A549 (cell line): ENCODE measurements around the gene PHLDA1. TPM values are rescaled to one million over a fixed set of nuclear protein-coding genes. Genes with fewer than 3 reads are reported as not detected.

Source experiments
- ATAC-seq, 2 experiments: fragments of 200-7000 bp in 1 of 2; fragments of >200 bp in 1 of 2; cut with Nextera tagmentation in 1 of 2; cut with Tn5 transposase in 1 of 2; 3 replicates each; pipeline versions ENCODE4 v1.8.0 to v1.9.1; 2018 to 2020; ENCODE audit warnings: mild to moderate bottlenecking in 1 of 2, moderate library complexity in 1 of 2
- CTCF ChIA-PET: fragments of 300-600 bp; sonication (Branson Sonifier 250); formaldehyde crosslinking; extraction: SDS; loops from one replicate; lab custom pipeline; 2021; ENCODE audit warnings: antibody characterized with exemption, inconsistent platforms; lab: Yijun Ruan, JAX
- POLR2A ChIA-PET: fragments of 350-600 bp; formaldehyde crosslinking; extraction: SDS; loops from one replicate; lab custom pipeline; 2021; ENCODE audit warnings: antibody characterized with exemption, inconsistent platforms; lab: Yijun Ruan, JAX
- DNase-seq, 2 experiments: peaks; one replicate each; pipeline versions ENCODE4 v3.0.0 to v3.0.0-alpha.2; 2011 to 2016; ENCODE audit warnings: low read depth in 1 of 2, low spot score in 1 of 2
- FAIRE-seq: peaks from 2 replicates; lab custom pipeline; 2011; peaks lifted over from hg19 to GRCh38; lab: Jason Lieb, UNC
- H3K27ac ChIP-seq, 2 experiments: fragments of >200 bp; sonication (Bioruptor Twin); formaldehyde crosslinking; 3 replicates each; pipeline ENCODE4 v1.5.1; 2016 to 2017
- H3K4me1 ChIP-seq: fragments of >200 bp; sonication (Bioruptor Twin); formaldehyde crosslinking; 3 replicates; pipeline ENCODE4 v1.6.1; 2016
- H3K4me2 ChIP-seq: fragments of >200 bp; sonication (Bioruptor Twin); formaldehyde crosslinking; 3 replicates; pipeline ENCODE4 v1.6.1; 2016
- H3K4me3 ChIP-seq: fragments of >200 bp; sonication (Bioruptor Twin); formaldehyde crosslinking; 3 replicates; pipeline ENCODE4 v1.5.1; 2016
- H3K9me3 ChIP-seq: fragments of >200 bp; sonication (Bioruptor Twin); formaldehyde crosslinking; 3 replicates; pipeline ENCODE4 v1.6.1; 2016
- CEBPB ChIP-seq, 2 experiments: fragments of >200 bp in 1 of 2; sonication (Bioruptor Twin) in 1 of 2; formaldehyde crosslinking in 1 of 2; IDR thresholded peaks; 2 replicates each; pipeline ENCODE4 v1.6.1; 2012 to 2016
- EHMT2 ChIP-seq: fragments of 200-600 bp; sonication (generic); IDR thresholded peaks from 2 replicates; pipeline ENCODE4 v1.6.1; 2016; ENCODE audit warnings: antibody characterized with exemption, low read depth, mild to moderate bottlenecking, moderate library complexity
- EP300 ChIP-seq, 2 experiments: fragments of >200 bp; sonication (Bioruptor Twin); formaldehyde crosslinking; IDR thresholded peaks; 2 replicates in 1 of 2; 3 replicates in 1 of 2; pipeline ENCODE4 v1.6.1; 2016 to 2017
- FOSB ChIP-seq: fragments of 250-450 bp; sonication (Bioruptor Pico); IDR thresholded peaks from 2 replicates; pipeline ENCODE4 v1.5.0; 2020; ENCODE audit warnings: mild to moderate bottlenecking, moderate library complexity
- FOSL2 ChIP-seq, 2 experiments: fragments of 450-650 bp in 1 of 2; fragments of >200 bp in 1 of 2; sonication (Bioruptor Twin) in 1 of 2; formaldehyde crosslinking; IDR thresholded peaks; 2 replicates each; pipeline versions ENCODE4 v1.5.0 to v1.6.1; 2016 to 2020; ENCODE audit warnings: mild to moderate bottlenecking in 1 of 2, moderate library complexity in 1 of 2
- HOXA7 ChIP-seq: fragments of 250-450 bp; sonication (Bioruptor Pico); IDR thresholded peaks from 2 replicates; pipeline ENCODE4 v1.5.0; 2020; ENCODE audit warnings: mild to moderate bottlenecking, moderate library complexity
- HOXB13 ChIP-seq: fragments of 250-450 bp; sonication (Bioruptor Pico); IDR thresholded peaks from 2 replicates; pipeline ENCODE4 v1.5.0; 2020; ENCODE audit warnings: low read depth, mild to moderate bottlenecking, moderate library complexity
- NPAS2 ChIP-seq: fragments of 250-450 bp; sonication (Bioruptor Pico); IDR thresholded peaks from 2 replicates; pipeline ENCODE4 v1.8.0; 2022; ENCODE audit warnings: mild to moderate bottlenecking, moderate library complexity, borderline replicate concordance
- POLR2AphosphoS2 ChIP-seq: conservative IDR thresholded peaks from 2 replicates; pipeline ENCODE4 v1.6.1; 2012; ENCODE audit warnings: low read length, improper control_type of control experiment, inconsistent platforms
- RAD21 ChIP-seq, 2 experiments: fragments of >200 bp in 1 of 2; sonication (Bioruptor Twin) in 1 of 2; formaldehyde crosslinking in 1 of 2; IDR thresholded peaks in 1 of 2; conservative IDR thresholded peaks in 1 of 2; 2 replicates in 1 of 2; 3 replicates in 1 of 2; pipeline ENCODE4 v1.6.1; 2012 to 2018; ENCODE audit warnings: inconsistent platforms in 1 of 2
- RARB ChIP-seq: fragments of 250-450 bp; sonication (Bioruptor Pico); IDR thresholded peaks from 2 replicates; pipeline ENCODE4 v1.8.0; 2021; ENCODE audit warnings: mild to moderate bottlenecking, moderate library complexity
- RNF2 ChIP-seq: fragments of 200-600 bp; sonication (generic); IDR thresholded peaks from 2 replicates; pipeline ENCODE4 v1.6.1; 2016; ENCODE audit warnings: low read depth, mild to moderate bottlenecking, antibody characterized with exemption, moderate library complexity, borderline replicate concordance
- ZSCAN20 ChIP-seq: fragments of 250-450 bp; sonication (Bioruptor Pico); IDR thresholded peaks from 2 replicates; pipeline ENCODE4 v1.8.0; 2022; ENCODE audit warnings: mild to moderate bottlenecking, moderate library complexity
- WGBS: methylation state at CpG from one replicate; pipeline ENCODE4 v1.1.6; 2017; ENCODE audit errors: missing lambda C conversion rate; 5-methylcytosine and 5-hydroxymethylcytosine counted together
- polyA plus RNA-seq, 4 experiments: library from polyadenylated mRNA; depleted of rRNA in 3 of 4; stranded (reverse); fragments of >200 nt; fragmentation: RNase III in 1 of 4; extraction: RNeasy Plus Mini Kit Qiagen cat#74134 plus additional on column Dnase treatment in 1 of 4; gene quantifications; 2 replicates in 3 of 4; 3 replicates in 1 of 4; pipeline ENCODE4 v1.2.3, GENCODE V29; 2011 to 2017
- TF ChIP-seq, protein P1 (sequence below): fragments of 450-650 bp; IDR thresholded peaks from 2 replicates; pipeline ENCODE4 v1.6.1; 2014; ENCODE audit warnings: antibody characterized with exemption
- TF ChIP-seq, protein P2 (sequence below): fragments of >200 bp; sonication (Bioruptor Twin); formaldehyde crosslinking; IDR thresholded peaks from 3 replicates; pipeline ENCODE4 v1.6.1; 2016

PHLDA1 gene
- polyA plus RNA-seq, 2 of the 4 experiments (the other 2 are of a cell fraction) = 43.1 to 71.6 TPM

DNA sequence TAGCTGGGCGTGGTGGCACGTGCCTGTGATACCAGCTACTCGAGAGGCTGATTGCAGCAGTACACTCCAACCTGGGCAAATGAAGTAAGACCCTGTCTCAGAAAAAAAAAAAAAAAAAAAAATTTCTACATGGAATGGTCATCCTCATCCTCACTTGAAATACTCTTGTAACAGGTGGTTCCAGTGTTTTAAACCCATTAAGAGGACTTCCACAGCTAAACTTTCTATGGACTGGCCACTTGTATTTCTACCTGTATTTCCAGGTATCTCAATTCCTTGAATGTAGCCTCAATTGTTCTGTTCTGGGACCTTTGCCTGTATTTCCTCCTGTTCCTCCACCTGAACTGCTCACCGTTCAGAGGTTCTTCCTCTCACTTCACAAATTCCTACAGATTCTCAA lies 11.8 kb upstream of the PHLDA1 start:
- POLR2A ChIA-PET = interaction anchor here (1.1 kb wide), 1 partner anchor 10 kb away, joined by 3 read pairs; no protein-coding TSS in a partner anchor

DNA sequence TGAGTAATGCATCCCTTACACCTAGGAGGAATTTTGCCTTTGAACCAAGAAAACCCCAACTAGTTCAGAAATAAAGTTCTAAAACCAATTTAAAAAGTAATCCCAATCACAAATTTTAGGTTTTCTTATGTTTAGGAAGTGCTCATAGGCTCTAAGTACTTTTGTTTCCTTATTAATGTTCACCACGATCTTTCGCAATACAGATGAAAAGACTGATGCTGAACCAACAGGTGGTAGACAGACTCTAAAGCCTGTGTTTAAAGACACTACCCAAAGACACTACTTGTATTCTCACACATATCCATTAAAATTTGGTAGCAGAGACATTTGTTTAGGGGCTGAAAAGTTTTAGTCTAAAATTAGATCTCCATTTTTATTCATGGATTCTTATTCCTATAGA lies 10.6 kb upstream of the PHLDA1 start:
- ATAC-seq = no peak
- Histone ChIP-seq H3K4me3 (no peak overlapping the region), H3K9me3 (no peaks in the 10 kb centered on the region), H3K4me2 (no peak overlapping the region), H3K4me1 (peaks cover 31% of the 10 kb centered on the region), H3K27ac (no peak overlapping the region)
- TF ChIP-seq CEBPB (IDR thresholded peaks at IDR 0.05) = peak; percentile 39 to 75; a peak in 3 of 4 replicates
- TF ChIP-seq EP300 (IDR thresholded peaks at IDR 0.05) = no peak
- TF ChIP-seq RAD21 (conservative IDR thresholded peaks at IDR 0.05 in 1 of 2, IDR thresholded peaks at IDR 0.05 in 1 of 2) = no peak
- no peak for TF ChIP-seq NPAS2
- no peak for TF ChIP-seq FOSL2 (IDR thresholded peaks at IDR 0.05)
- no peak for TF ChIP-seq FOSL2 (CRISPR knock-in tag; IDR thresholded peaks at IDR 0.05)
- TF ChIP-seq EHMT2 = no peak
- 0 out of 2 replicates have a peak, but pooled peaks have one; percentile 23 for TF ChIP-seq RARB
- no peak; the same call in 1 of the 2 replicates for TF ChIP-seq POLR2AphosphoS2
- 0 out of 2 replicates have a peak, but pooled peaks have one; percentile 20 for TF ChIP-seq ZSCAN20 (CRISPR knock-in tag)
- no peak for TF ChIP-seq RNF2
- TF ChIP-seq HOXA7 (CRISPR knock-in tag) = peak; percentile 58; the same call in 1 of the 2 replicates
- no peak for FAIRE-seq
- DNase-seq = no peak
- ChIA-PET POLR2A (no interaction called here), CTCF (interaction anchor here (1.1 kb wide), 1 partner anchor 557 kb away, joined by 3 read pairs; no protein-coding TSS in a partner anchor)
- WGBS = 94% methylated on average over 2 of the region's 2 CpGs

More for the DNA sequence above, 11.8 kb upstream of the PHLDA1 start:
- 94% methylated on average over 4 of the region's 4 CpGs for WGBS
- DNase-seq (no peak), FAIRE-seq (no peak), ATAC-seq (no peak)
- TF ChIP-seq, protein P1, sequence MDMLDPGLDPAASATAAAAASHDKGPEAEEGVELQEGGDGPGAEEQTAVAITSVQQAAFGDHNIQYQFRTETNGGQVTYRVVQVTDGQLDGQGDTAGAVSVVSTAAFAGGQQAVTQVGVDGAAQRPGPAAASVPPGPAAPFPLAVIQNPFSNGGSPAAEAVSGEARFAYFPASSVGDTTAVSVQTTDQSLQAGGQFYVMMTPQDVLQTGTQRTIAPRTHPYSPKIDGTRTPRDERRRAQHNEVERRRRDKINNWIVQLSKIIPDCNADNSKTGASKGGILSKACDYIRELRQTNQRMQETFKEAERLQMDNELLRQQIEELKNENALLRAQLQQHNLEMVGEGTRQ = no peak
- TF ChIP-seq HOXA7 (CRISPR knock-in tag) = no peak
- TF ChIP-seq NPAS2 = no peak
- Histone ChIP-seq H3K4me1 (peaks cover 31% of the 10 kb centered on the region), H3K4me2 (no peak overlapping the region), H3K27ac (no peak overlapping the region), H3K4me3 (no peak overlapping the region), H3K9me3 (no peaks in the 10 kb centered on the region)
- CTCF ChIA-PET = interaction anchor here (0.6 to 1.3 kb wide), 5 partner anchors 49 to 559 kb away, joined by 3 to 5 read pairs (median 3); no protein-coding TSS in a partner anchor

DNA sequence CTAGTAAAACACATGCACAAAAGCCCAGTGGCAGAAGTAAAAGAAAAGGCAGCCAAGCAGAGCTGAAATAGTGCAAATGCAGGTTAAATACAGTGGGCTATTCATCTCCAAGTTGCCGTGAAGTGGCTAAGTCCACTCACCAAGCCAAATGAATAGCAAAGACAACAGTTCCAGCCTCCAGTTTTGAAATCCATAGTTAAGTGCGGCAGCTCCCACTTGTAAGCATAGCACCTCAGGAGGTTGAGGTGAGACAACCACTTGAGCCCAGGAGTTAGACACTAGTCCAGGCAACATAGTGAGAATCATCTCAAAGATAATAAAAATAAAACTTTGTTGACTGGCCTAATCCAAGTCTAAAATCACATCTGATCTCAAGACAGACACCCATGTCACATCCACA lies 9.8 kb upstream of the PHLDA1 start:
- ATAC-seq (no peak), FAIRE-seq (no peak), DNase-seq (no peak)
- POLR2A ChIA-PET = no interaction called here
- H3K4me1 ChIP-seq = peaks cover 31% of the 10 kb centered on the region
- 97% methylated on average over 2 of the region's 2 CpGs for WGBS
- TF ChIP-seq HOXB13 (CRISPR knock-in tag) = no peak
- TF ChIP-seq, protein P2, sequence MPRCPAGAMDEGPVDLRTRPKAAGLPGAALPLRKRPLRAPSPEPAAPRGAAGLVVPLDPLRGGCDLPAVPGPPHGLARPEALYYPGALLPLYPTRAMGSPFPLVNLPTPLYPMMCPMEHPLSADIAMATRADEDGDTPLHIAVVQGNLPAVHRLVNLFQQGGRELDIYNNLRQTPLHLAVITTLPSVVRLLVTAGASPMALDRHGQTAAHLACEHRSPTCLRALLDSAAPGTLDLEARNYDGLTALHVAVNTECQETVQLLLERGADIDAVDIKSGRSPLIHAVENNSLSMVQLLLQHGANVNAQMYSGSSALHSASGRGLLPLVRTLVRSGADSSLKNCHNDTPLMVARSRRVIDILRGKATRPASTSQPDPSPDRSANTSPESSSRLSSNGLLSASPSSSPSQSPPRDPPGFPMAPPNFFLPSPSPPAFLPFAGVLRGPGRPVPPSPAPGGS = no peak
- no peak overlapping the region for H3K4me2 ChIP-seq
- H3K4me3 ChIP-seq = no peak overlapping the region
- CTCF ChIA-PET = interaction anchor here (1.2 kb wide), 2 partner anchors 9 to 514 kb away, joined by 3 to 4 read pairs; no protein-coding TSS in a partner anchor
- H3K27ac ChIP-seq = no peak overlapping the region
- H3K9me3 ChIP-seq = no peaks in the 10 kb centered on the region

DNA sequence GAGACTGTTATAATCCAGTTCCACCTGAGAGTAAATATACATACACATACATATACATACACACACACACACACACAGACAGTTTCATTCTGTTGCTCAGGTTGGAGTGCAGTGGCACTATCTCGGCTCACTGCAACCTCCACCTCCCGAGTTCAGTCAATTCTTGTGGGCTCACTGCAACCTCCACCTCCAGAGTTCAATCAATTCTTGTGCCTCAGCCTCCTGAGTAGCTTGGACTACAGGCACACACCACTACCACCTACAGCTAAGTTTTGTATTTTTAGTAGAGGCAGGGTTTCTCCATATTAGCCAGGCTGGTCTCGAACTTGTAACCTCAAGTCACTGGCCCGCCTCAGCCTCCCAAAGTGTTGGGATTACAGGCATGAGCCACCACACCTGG lies 8.9 kb upstream of the PHLDA1 start:
- 94% methylated on average over 4 of the region's 4 CpGs for WGBS
- POLR2A ChIA-PET = no interaction called here

More for the DNA sequence above, 8.9 kb upstream of the PHLDA1 start:
- H3K4me1 ChIP-seq = peaks cover 31% of the 10 kb centered on the region
- H3K4me2 ChIP-seq = no peak overlapping the region
- no peak overlapping the region for H3K4me3 ChIP-seq
- H3K27ac ChIP-seq = no peak overlapping the region
- ATAC-seq = peak in 1 of 2 experiments; percentile 4; a peak in 3 of 6 replicates
- H3K9me3 ChIP-seq = no peaks in the 10 kb centered on the region
- DNase-seq = no peak
- TF ChIP-seq, protein P1 = no peak
- 0 out of 2 replicates have a peak, but pooled peaks have one; percentile 29 for TF ChIP-seq FOSB (CRISPR knock-in tag)
- CTCF ChIA-PET = interaction anchor here (0.9 to 1.2 kb wide), 5 partner anchors 10 to 513 kb away, joined by 3 to 6 read pairs (median 3); partner anchors contain the start of gene BBS10
- no peak for FAIRE-seq
